ENCODE data around the gene STOX2. TPM values are rescaled to one million over a fixed set of nuclear protein-coding genes. Genes with fewer than 3 reads are reported as not detected.

Gene STOX2
- total and polyA plus RNA-seq, 2 of the 13 experiments (the other 11 are each of a cell fraction or from before 2014, with no cell fraction given) = 0.01 to 0.15 TPM

GRCh38 chr4:183989461-183989860 is 84.4 kb downstream of the STOX2 start:
- no peaks in the 10 kb centered on the region for H3K27me3 ChIP-seq (ENCODE audit: control insufficient read depth in 1 of 2, insufficient read depth in 2 of 2, low read length in 2 of 2)
- H3K79me2 ChIP-seq (ENCODE audit: insufficient read depth, low read length) = no peaks in the 10 kb centered on the region
- BruUV-seq (replicated peaks) = no TSS peak
- no peak overlapping the region for H3K4me2 ChIP-seq (ENCODE audit: low read depth, low read length)
- H3K4me3 ChIP-seq (replicated peaks in 1 of 3; ENCODE audit: insufficient read depth in 1 of 3, low read depth in 2 of 3, low read length in 3 of 3) = no peak overlapping the region
- no peak overlapping the region for H3K27ac ChIP-seq (ENCODE audit: extremely low read length, insufficient read depth, low read length)
- no peaks in the 10 kb centered on the region for H3K4me1 ChIP-seq (ENCODE audit: insufficient read depth, low read length)
- no peaks in the 10 kb centered on the region for H3K9me3 ChIP-seq (ENCODE audit: low read length)
- ChIA-PET CTCF (ENCODE audit: low intra/inter-chr PET ratio, low total read pairs) (no interaction called here), POLR2A (no interaction called here)
- DNase-seq (ENCODE audit: low spot score) = no peak
- in situ Hi-C loops (cut with HindIII; ENCODE audit: extremely low pct_ligation_motif_present, low pct_unique_long_range_greater_than_20kb) = no loop called here
- FAIRE-seq = no peak
- intact Hi-C loops (cut with micrococcal nuclease; ENCODE audit: unreplicated experiment) = no loop called here
- no peak overlapping the region for H3K9ac ChIP-seq (ENCODE audit: insufficient read depth, low read depth, low read length)
- no peak overlapping the region for H2AFZ ChIP-seq (ENCODE audit: low read length)
- H4K20me1 ChIP-seq (ENCODE audit: insufficient read depth, low read length) = no peaks in the 10 kb centered on the region
- no peak for ATAC-seq
- WGBS (ENCODE audit: low lambda C conversion rate) = 28% methylated on average over 6 of the region's 6 CpGs
- no peaks in the 10 kb centered on the region for H3K36me3 ChIP-seq (replicated peaks in 1 of 2; ENCODE audit: control insufficient read depth in 1 of 2, insufficient read depth in 2 of 2, low read length in 2 of 2)
- TF ChIP-seq ZNF609 (CRISPR knock-in tag; IDR thresholded peaks at IDR 0.05; ENCODE audit: borderline replicate concordance) (no peak), HOXD1 (CRISPR knock-in tag; IDR thresholded peaks at IDR 0.05) (no peak), TFE3 (CRISPR knock-in tag; IDR thresholded peaks at IDR 0.05) (no peak), SMYD3 (CRISPR knock-in tag; IDR thresholded peaks at IDR 0.05) (no peak), SP1 (IDR thresholded peaks at IDR 0.05) (no peak), SP1 (CRISPR knock-in tag; IDR thresholded peaks at IDR 0.05) (no peak), HOXA7 (CRISPR knock-in tag; IDR thresholded peaks at IDR 0.05) (no peak), SAFB2 (CRISPR knock-in tag; IDR thresholded peaks at IDR 0.05; ENCODE audit: borderline replicate concordance, low read depth) (no peak), ZNF446 (CRISPR knock-in tag; IDR thresholded peaks at IDR 0.05) (no peak), THAP7 (CRISPR knock-in tag; IDR thresholded peaks at IDR 0.05) (no peak), MAF1 (CRISPR knock-in tag; IDR thresholded peaks at IDR 0.05; ENCODE audit: borderline replicate concordance) (no peak), ZNF766 (CRISPR knock-in tag; IDR thresholded peaks at IDR 0.05; ENCODE audit: borderline replicate concordance) (no peak), TRIM24 (CRISPR knock-in tag; IDR thresholded peaks at IDR 0.05) (no peak)
- TF ChIP-seq, protein P1, sequence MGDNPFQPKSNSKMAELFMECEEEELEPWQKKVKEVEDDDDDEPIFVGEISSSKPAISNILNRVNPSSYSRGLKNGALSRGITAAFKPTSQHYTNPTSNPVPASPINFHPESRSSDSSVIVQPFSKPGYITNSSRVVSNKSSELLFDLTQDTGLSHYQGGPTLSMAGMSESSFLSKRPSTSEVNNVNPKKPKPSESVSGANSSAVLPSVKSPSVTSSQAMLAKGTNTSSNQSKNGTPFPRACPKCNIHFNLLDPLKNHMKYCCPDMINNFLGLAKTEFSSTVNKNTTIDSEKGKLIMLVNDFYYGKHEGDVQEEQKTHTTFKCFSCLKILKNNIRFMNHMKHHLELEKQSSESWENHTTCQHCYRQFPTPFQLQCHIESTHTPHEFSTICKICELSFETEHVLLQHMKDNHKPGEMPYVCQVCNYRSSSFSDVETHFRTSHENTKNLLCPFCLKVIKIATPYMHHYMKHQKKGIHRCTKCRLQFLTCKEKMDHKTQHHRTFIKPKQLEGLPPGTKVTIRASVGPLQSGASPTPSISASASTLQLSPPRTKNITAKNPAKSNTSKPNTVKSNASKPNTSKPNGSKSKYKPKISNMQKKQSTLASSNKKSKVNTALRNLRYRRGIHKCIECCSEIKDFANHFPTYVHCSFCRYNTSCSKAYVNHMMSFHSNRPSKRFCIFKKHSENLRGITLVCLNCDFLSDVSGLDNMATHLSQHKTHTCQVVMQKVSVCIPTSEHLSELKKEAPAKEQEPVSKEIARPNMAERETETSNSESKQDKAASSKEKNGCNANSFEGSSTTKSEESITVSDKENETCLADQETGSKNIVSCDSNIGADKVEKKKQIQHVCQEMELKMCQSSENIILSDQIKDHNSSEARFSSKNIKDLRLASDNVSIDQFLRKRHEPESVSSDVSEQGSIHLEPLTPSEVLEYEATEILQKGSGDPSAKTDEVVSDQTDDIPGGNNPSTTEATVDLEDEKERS (CRISPR knock-in tag; IDR thresholded peaks at IDR 0.05) = no peak
